Measurements from ENCODE around the gene TP53TG5.
A peak's percentile ranks its signal among the peaks of the same experiment; 100 is the strongest.

The TP53TG5 gene

DNA sequence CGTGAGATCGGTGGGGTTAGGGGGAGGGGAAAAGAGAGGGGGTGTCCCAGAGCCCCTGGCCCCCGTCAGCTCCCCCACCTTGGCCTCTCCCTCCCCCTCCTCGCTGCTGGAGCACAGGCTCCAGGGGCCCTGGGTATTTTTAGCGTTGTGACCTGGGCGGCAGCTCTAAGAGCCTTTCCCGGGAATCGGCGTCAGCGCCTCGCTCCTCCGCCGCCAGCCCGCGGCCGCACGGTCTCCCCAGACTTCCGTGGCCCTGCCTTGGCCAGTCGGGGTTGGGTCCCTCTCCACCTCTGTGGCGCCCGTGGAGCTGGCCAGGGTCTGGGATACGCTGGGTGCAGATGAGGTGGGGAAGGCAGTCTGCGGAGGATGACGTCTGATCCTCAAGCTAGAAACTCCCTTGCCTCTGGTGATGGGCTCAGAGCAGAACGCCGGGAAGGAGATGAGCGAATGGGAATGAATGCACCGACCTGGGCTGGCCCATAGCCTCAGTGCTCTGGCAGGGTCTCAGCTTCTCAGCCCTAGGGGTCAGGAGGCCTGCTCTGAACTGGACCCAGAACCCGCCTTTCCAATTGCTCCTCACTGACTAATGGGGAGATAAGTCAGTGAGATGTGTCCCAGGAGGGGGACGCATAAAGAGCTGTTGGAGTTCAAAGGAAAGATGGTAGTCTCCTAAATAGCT lies 29.1 kb upstream of the TP53TG5 start:
- Histone ChIP-seq H3K27ac (peak overlapping the region in 4 of 11 experiments; percentile 25 to 79 (median 51); a peak in 6 of 22 replicates), H3K9me3 (replicated peaks in 1 of 11) (peaks cover 3 to 24% (median 12%) of the 10 kb centered on the region in 11 experiments; a peak in 21 of 22 replicates), H3K4me3 (peak overlapping the region; percentile 60 to 80 (median 66); a peak in 17 of 20 replicates), H3K27me3 (peaks cover 31 to 67% (median 55%) of the 10 kb centered on the region in 11 experiments), H3K9ac (peak overlapping the region in 6 of 11 experiments; percentile 55 to 86 (median 64); a peak in 7 of 22 replicates), H4K20me1 (peaks cover 0 to 31% (median 0%) of the 10 kb centered on the region in 11 experiments; a peak in 5 of 22 replicates), H3K36me3 (peaks cover 0 to 17% (median 0%) of the 10 kb centered on the region in 11 experiments; a peak in 4 of 22 replicates), H3K4me2 (peak overlapping the region; percentile 88 to 99 (median 95)), H3K4me1 (peaks cover 21 to 47% (median 40%) of the 10 kb centered on the region in 10 experiments)
- TF ChIP-seq Cebpa-rat (IDR thresholded peaks at IDR 0.05), result no peak

DNA sequence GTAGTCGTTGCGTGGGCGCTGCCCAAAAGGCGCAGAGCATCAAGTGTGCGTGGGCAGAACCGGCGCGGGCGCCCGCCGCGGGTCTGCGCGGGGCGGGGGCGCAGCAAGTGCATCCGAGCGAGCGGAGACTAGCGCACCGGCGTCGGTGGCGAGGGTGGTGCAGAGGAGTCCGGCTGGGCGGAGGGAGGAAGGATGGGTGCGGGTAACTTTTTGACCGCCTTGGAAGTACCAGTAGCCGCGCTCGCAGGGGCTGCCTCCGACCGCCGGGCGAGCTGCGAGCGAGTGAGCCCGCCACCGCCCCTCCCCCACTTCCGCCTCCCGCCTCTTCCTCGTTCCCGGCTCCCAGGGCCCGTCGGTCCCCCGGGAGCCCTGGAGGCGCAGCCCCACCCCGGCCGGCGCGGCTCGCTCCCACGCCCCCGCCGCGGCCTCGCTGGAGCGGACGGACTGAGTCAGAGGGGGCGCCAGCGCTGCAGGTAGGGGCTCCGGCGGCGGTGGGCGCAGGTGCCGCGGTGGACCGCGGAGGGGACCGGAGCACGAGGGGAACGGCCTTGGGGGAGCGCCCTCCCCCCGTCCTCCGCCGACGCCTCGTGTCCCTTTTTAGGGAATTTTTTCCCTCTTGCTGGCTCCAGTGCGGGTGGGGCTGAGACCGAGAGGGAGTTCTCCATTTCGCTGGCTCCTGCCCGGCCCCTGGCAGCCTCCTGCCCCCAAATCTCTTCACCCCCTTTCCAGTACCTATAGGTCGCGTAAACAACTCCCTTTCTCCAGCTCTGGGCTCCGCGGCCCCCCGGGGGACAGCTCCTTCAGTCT lies 28.3 kb upstream of the TP53TG5 start:
- H3K4me2 ChIP-seq, result peak overlapping the region; percentile 88 to 99 (median 95)
- H3K4me1 ChIP-seq, result peaks cover 21 to 47% (median 40%) of the 10 kb centered on the region in 10 experiments
- peaks cover 0 to 31% (median 0%) of the 10 kb centered on the region in 11 experiments; a peak in 5 of 22 replicates for H4K20me1 ChIP-seq
- TF ChIP-seq Cebpa-rat (IDR thresholded peaks at IDR 0.05), result no peak
- peak overlapping the region; percentile 60 to 80 (median 66) for H3K4me3 ChIP-seq
- H3K9me3 ChIP-seq (replicated peaks in 1 of 11), result peaks cover 11 to 32% (median 20%) of the 10 kb centered on the region in 11 experiments
- peaks cover 31 to 67% (median 55%) of the 10 kb centered on the region in 11 experiments for H3K27me3 ChIP-seq
- peak overlapping the region in 8 of 11 experiments; percentile 17 to 79 (median 43); a peak in 14 of 22 replicates for H3K27ac ChIP-seq
- peaks cover 0 to 20% (median 0%) of the 10 kb centered on the region in 11 experiments; a peak in 9 of 22 replicates for H3K36me3 ChIP-seq
- peak overlapping the region; percentile 6 to 86 (median 60); a peak in 19 of 22 replicates for H3K9ac ChIP-seq

DNA sequence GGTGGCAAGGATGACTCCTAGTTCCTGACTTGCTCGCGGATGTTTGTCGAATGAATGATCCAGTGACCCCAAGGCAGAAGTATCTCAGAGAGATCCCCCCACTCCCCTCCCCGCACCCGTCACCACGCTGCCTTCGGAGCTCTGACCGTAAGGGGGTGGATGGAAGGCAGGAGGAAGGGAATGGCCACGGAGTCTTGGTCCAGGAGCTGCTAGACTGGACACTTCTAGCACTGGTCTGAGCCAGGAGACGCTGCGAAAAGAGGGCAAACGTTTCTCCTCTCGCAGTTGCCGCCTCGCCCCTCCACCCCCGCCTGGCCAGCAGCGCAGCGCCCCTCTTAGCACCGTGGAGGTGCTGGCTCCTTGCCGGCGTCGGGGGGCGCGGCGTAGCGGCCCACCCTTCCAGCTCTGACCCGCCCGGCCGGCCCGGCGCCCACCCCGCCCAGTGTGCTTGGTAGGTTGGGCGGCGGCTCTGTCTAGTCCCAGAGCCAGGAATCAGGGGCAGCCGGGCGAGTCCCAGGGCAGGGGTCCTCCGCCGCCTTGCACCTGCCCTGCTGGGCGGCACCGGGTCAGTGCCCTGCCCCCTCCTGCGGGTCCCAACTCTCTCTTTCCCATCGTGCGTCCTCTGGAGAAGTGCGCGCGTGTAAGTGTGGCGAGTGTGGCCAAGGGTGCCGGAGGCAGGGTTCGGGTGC lies 27.6 kb upstream of the TP53TG5 start:
- Histone ChIP-seq H3K27me3 (peaks cover 31 to 67% (median 55%) of the 10 kb centered on the region in 11 experiments), H3K27ac (peak overlapping the region in 4 of 11 experiments; percentile 17 to 79 (median 30); a peak in 7 of 22 replicates), H3K4me2 (peak overlapping the region; percentile 88 to 99 (median 95)), H3K9me3 (replicated peaks in 1 of 11) (peaks cover 18 to 39% (median 27%) of the 10 kb centered on the region in 11 experiments), H4K20me1 (peaks cover 0 to 31% (median 0%) of the 10 kb centered on the region in 11 experiments; a peak in 5 of 22 replicates), H3K4me1 (peaks cover 21 to 47% (median 40%) of the 10 kb centered on the region in 10 experiments), H3K9ac (peak overlapping the region in 10 of 11 experiments; percentile 45 to 86 (median 61); a peak in 18 of 22 replicates), H3K4me3 (peak overlapping the region; percentile 60 to 80 (median 66)), H3K36me3 (peaks cover 0 to 23% (median 5%) of the 10 kb centered on the region in 11 experiments; a peak in 12 of 22 replicates)
- no peak for TF ChIP-seq Cebpa-rat (IDR thresholded peaks at IDR 0.05)

DNA sequence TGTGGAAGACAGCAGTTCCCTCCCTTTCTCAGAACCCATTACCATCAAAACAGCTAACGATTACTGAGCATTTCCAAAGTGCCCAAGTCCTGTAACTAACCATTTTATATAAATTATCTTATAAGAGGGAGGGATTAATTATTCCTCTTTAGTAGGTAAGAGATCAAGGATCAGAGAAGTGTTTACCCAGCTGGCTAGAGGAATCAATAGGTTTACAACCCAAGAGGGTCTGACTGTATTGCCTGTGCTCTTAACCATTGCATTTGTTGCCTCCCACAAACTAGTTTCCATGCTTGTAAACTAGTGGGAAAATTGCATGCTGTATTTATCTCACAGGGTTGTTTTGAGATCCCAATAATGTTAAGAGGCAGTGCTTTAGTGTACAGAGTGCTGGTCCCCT lies 26.3 kb upstream of the TP53TG5 start:
- H3K36me3 ChIP-seq, result peaks cover 0 to 21% (median 11%) of the 10 kb centered on the region in 11 experiments; a peak in 10 of 22 replicates
- no peak for TF ChIP-seq Cebpa-rat (IDR thresholded peaks at IDR 0.05)
- no peak overlapping the region for H3K9ac ChIP-seq
- H4K20me1 ChIP-seq, result peaks cover 0 to 31% (median 0%) of the 10 kb centered on the region in 11 experiments; a peak in 5 of 22 replicates
- H3K4me2 ChIP-seq, result no peak overlapping the region
- no peak overlapping the region for H3K4me3 ChIP-seq
- peaks cover 21 to 42% (median 38%) of the 10 kb centered on the region in 10 experiments for H3K4me1 ChIP-seq
- no peak overlapping the region for H3K27ac ChIP-seq
- H3K27me3 ChIP-seq, result peaks cover 31 to 59% (median 55%) of the 10 kb centered on the region in 11 experiments
- H3K9me3 ChIP-seq (replicated peaks in 1 of 11), result peaks cover 31 to 52% (median 40%) of the 10 kb centered on the region in 11 experiments

DNA sequence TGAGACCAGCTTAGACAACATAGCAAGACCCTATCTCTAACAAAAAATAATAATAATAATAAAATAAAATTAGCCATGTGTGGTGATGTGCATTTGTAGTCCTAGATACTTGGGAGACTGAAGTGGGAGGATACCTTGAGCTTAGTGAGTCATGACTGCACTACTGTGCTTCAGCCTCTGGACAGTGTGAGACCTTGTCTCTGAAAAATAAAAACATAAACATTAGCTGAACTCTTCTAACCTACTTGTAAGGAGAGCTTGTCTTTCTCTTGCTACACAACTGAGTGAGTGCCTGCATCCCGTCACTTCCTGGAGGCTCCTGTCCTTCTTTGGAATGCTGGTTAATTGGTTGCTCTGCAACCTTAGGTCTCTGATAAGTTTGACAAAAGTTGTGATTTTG lies 24.8 kb upstream of the TP53TG5 start:
- peaks cover 0 to 22% (median 0%) of the 10 kb centered on the region in 11 experiments; a peak in 5 of 22 replicates for H4K20me1 ChIP-seq
- H3K4me2 ChIP-seq, result no peak overlapping the region
- H3K4me3 ChIP-seq, result no peak overlapping the region
- H3K27ac ChIP-seq, result no peak overlapping the region
- H3K9me3 ChIP-seq (replicated peaks in 1 of 11), result peaks cover 40 to 60% (median 48%) of the 10 kb centered on the region in 11 experiments
- peaks cover 31 to 52% (median 48%) of the 10 kb centered on the region in 11 experiments for H3K27me3 ChIP-seq
- peaks cover 0 to 21% (median 11%) of the 10 kb centered on the region in 11 experiments; a peak in 10 of 22 replicates for H3K36me3 ChIP-seq
- no peak for TF ChIP-seq Cebpa-rat (IDR thresholded peaks at IDR 0.05)
- peaks cover 15 to 27% (median 24%) of the 10 kb centered on the region in 10 experiments for H3K4me1 ChIP-seq
- no peak overlapping the region for H3K9ac ChIP-seq

DNA sequence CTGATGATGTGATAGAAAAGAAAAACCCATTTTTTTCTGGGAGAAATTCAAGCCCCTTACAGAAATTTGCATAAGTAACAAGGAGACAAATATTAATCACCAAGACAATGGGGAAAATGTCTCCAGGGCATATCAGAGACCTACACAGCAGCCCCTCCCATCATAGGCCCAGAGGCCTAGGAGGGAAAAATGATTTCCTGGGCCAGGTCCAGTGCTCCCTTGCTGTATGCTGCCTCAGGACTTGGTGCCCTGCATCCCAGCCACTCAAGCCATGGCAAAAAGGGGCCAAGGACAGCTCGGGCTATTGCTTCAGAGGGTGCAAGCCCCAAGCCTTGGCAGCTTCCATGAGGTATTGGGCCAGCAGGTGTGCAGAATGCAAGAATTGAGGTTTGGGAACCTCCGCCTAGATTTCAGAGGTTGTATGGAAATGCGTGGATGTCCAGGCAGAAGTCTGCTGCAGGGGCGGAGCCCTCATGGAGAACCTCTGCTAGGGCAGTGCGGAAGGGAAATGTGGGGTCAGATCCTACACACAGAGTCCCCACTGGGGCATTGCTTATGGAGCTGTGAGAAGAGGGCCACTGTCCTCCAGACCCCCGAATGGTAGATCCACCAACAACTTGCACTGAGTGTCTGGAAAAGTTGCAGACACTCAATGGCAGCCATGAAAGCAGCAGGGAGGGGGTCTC lies 22.4 kb upstream of the TP53TG5 start:
- no peak for TF ChIP-seq Cebpa-rat (IDR thresholded peaks at IDR 0.05)
- Histone ChIP-seq H3K9me3 (replicated peaks in 1 of 11) (peaks cover 40 to 57% (median 48%) of the 10 kb centered on the region in 11 experiments), H3K27ac (no peak overlapping the region), H3K4me3 (peak overlapping the region in 8 of 10 experiments; percentile 9 to 44 (median 20); a peak in 8 of 20 replicates), H3K4me1 (peaks cover under 1 to 3% (median 2%) of the 10 kb centered on the region in 10 experiments; a peak in 19 of 20 replicates), H4K20me1 (peaks cover 0 to 1% (median 0%) of the 10 kb centered on the region in 11 experiments; a peak in 1 of 22 replicates), H3K27me3 (peaks cover 12 to 28% (median 23%) of the 10 kb centered on the region in 11 experiments), H3K9ac (no peak overlapping the region), H3K36me3 (peaks cover 0 to 21% (median 11%) of the 10 kb centered on the region in 11 experiments; a peak in 10 of 22 replicates), H3K4me2 (no peak overlapping the region)

DNA sequence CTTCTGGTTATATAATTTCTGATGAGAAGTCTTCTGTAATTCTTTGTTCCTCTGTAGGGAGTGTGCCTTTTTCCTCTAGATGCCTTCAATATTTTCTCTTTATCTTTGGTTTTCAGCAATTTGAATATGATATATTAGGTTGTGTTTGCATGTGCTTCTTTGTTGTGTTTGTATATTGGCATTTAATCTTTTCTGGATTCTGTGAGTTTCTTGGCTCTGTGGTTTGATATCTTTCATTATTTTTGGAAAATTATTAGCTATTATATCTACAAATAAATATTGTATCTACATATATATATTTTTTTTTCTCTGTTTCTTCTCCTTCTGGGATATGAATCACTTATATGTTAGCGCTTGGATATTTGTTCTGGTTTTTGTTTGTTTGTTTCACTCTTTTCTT lies 20.9 kb upstream of the TP53TG5 start:
- TF ChIP-seq Cebpa-rat (IDR thresholded peaks at IDR 0.05), result no peak
- no peaks in the 10 kb centered on the region for H3K4me1 ChIP-seq
- H3K27me3 ChIP-seq, result peaks cover under 1 to 13% (median 8%) of the 10 kb centered on the region in 11 experiments; a peak in 21 of 22 replicates
- H3K4me2 ChIP-seq, result no peak overlapping the region
- peaks cover 0 to 21% (median 11%) of the 10 kb centered on the region in 11 experiments; a peak in 10 of 22 replicates for H3K36me3 ChIP-seq
- no peak overlapping the region for H3K27ac ChIP-seq
- H3K4me3 ChIP-seq, result no peak overlapping the region
- H3K9me3 ChIP-seq (replicated peaks in 1 of 11), result peaks cover 40 to 54% (median 47%) of the 10 kb centered on the region in 11 experiments
- H3K9ac ChIP-seq, result no peak overlapping the region
- H4K20me1 ChIP-seq, result no peaks in the 10 kb centered on the region
